ENCODE data around the gene WDR83.

WDR83 gene

DNA sequence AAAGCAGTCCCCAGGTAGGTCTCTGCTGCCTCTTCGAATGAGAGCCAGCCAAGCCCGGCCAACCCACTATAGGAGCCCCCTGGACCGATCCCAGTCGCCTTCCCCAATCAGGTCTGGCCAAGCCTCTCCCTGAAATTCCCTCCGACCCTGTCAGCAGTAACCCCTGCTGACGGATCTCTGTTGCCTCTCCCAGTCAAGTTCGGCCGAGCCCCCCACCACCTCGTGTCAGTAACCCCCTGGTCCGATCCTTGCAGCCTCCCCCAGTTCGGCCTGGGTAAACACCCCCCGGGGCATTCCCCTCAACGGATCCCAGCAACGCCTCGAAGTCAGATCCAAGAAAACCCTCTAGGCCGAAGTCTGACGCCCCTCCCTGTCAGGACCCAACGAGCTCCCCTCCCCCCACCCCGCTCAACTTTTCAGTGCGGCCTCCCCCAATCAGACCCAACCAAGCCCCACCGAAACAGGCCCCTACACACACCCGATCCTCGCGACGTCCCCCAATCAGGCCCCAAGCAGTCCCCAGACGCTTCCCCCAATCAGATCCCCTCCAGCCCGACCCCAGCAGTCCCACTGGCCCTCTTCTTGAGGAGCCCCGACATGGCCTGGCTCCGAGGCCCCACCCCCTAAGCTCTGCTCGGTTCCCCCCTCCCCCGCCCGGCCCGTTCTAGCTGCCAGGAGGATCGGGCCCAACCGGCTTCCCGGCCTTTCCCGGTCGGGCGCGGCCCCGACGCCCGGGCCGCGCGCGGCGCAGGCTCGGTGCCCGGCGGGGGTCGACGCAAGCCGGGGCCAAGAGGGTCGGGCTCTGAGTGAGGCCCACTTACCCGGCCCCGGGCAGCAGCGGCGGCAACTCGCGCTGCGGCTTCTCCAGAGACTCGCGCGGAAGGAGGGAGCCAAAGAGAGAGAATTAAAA lies 55.3 kb downstream of the WDR83 start:
- peaks cover 50% of the 10 kb centered on the region for H3K4me1 Mint-ChIP-seq (ENCODE audit: low read depth)
- peak overlapping the region; percentile 83 for H3K27ac Mint-ChIP-seq
- intact Hi-C loops (cut with micrococcal nuclease): loop anchor here (1.0 kb wide), 1 partner anchor 12 kb away; the partner anchor contains the start of gene TRIR
- H3K27me3 Mint-ChIP-seq: no peaks in the 10 kb centered on the region
- no peaks in the 10 kb centered on the region for H3K9me3 Mint-ChIP-seq
- peaks cover 45% of the 10 kb centered on the region for H3K36me3 Mint-ChIP-seq (ENCODE audit: low read depth)
- peak overlapping the region; percentile 95 for H3K4me3 Mint-ChIP-seq

DNA sequence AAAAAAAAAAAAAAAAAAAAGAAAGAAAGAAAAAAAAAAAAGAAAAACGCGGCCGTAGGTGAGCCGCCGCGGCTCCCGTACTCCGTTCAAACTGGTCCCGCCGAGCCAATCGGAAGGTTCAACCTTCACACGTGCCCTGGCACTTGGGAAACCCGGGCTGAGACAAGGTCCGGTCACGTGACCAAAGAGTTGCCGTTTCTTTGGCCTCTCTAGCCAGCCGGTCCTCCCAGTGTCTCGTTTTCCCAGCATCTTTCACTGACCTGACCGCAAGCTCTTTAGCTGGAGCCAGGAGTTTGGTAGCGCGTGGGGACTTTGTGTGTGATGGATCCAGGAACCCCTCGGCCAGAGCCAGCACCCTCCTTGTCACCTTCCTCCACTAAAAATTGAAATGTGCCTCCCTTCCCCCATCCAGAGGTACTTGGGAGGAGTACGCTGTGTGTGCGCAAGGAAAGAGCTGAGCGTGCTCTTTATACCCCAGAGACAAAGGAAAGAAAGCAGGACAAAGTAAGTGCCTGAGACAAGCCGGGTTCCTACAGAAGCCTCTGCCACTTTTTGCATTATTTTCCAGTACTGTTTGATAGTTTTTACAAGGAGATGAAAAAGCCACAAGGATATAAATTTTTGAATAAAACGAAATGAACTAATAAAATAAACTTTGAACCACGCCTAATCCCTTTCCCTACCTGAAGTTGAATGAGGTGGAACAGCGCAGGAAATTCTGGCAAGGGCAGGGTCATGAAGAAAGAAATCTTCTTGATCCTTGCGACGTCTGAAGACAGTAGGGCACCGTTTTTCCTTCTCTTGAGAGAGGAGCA lies 56.2 kb downstream of the WDR83 start:
- Mint-ChIP-seq H3K36me3 (ENCODE audit: low read depth) (peaks cover 40% of the 10 kb centered on the region), H3K9me3 (no peaks in the 10 kb centered on the region), H3K4me1 (ENCODE audit: low read depth) (peaks cover 50% of the 10 kb centered on the region), H3K4me3 (peak overlapping the region; percentile 90), H3K27ac (peak overlapping the region; percentile 83), H3K27me3 (no peaks in the 10 kb centered on the region)
- intact Hi-C loops (cut with micrococcal nuclease): loop anchor here (1.0 kb wide), 1 partner anchor 12 kb away; the partner anchor contains the start of gene TRIR

DNA sequence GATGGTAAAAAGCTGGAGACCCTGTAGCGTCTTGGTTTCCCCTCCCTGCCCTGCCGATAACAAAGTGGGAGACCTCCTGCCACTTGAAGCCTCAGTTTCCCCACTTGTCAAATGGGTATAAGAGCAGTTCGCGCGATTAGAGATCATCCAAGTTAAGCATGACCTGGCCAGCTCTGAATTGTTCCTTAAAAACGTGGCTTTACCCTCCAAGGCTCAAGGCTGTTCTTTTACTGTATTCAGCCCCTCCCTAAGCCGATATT lies 56.7 kb downstream of the WDR83 start:
- peak overlapping the region; percentile 90 for H3K4me3 Mint-ChIP-seq
- intact Hi-C loops (cut with micrococcal nuclease): no loop called here
- peaks cover 42% of the 10 kb centered on the region for H3K36me3 Mint-ChIP-seq (ENCODE audit: low read depth)
- H3K4me1 Mint-ChIP-seq (ENCODE audit: low read depth): peaks cover 50% of the 10 kb centered on the region
- H3K27ac Mint-ChIP-seq: peak overlapping the region; percentile 83
- H3K9me3 Mint-ChIP-seq: no peaks in the 10 kb centered on the region
- H3K27me3 Mint-ChIP-seq: no peaks in the 10 kb centered on the region

DNA sequence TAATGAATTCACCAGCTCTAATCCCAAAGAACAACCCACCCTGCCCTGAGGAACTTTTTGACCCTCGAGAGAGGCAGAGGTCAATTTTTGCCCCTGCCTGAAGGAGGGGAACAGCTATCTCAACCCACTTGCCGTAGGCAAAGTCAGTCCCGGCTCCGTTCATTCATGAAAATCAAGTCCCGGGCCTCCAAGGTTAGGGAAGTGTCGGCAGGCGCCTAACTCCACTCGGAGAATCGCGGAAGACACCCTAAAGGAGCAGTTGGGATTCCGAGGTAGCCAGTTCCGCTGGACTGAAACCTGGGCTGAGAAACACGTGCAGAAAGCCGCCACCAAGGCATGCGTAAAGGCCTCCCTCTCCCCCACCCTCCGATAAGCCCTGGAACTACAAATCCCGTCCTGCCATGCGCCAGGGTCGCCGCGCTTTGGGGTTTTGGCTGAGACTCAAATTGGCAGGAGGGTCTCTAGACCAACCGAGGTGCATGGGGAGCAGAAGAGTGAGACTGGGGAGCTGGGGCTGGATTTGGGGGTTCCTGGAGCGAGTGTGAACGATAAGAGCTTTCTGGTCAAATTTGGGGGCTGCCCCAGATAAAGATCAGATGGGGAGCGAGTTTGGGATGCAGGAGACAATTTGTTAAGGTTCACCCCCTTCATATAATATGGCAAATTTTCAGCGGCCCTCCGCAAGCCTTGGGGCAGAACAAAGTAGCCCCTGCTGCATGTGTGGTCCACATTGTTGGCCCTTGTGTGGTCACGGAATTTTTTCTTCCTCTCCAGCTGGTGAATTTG lies 57.2 kb downstream of the WDR83 start, which contains the start of gene TNPO2:
Gene TNPO2 (minus strand): TSS at position 292 of the 786 bp plus-strand sequence. CDS start 2,955 bp downstream, outside the sequence.
- intact Hi-C loops (cut with micrococcal nuclease): no loop called here
- peaks cover 46% of the 10 kb centered on the region for H3K4me1 Mint-ChIP-seq (ENCODE audit: low read depth)
- H3K4me3 Mint-ChIP-seq: peak within 1 kb of the TSS; percentile 90
- H3K27me3 Mint-ChIP-seq: no peaks in the 10 kb centered on the region
- H3K27ac Mint-ChIP-seq: peak within 1 kb of the TSS; percentile 83
- H3K36me3 Mint-ChIP-seq (ENCODE audit: low read depth): peaks cover 42% of the 10 kb centered on the region
- no peaks in the 10 kb centered on the region for H3K9me3 Mint-ChIP-seq
